Hepatic stellate cell (primary cell): ENCODE measurements around the gene LRP2BP.
A peak's percentile ranks its signal among the peaks of the same experiment; 100 is the strongest.
"Not testable (repeated sequence)": the region's sequence is repeated elsewhere in the genome, so short reads cannot be mapped to it uniquely, and the experiment has no call there.

Source experiments
- DNase-seq: peaks from one replicate; pipeline ENCODE4 v3.0.0; 2011; ENCODE audit warnings: low spot score

The LRP2BP gene

GRCh38 chr4:185395956-185396723 lies 416 bp upstream of the LRP2BP start:
- DNase-seq, result peak; percentile 98

GRCh38 chr4:185394568-185395237 lies 1.0 kb downstream of the LRP2BP start:
- no peak for DNase-seq

- DNase-seq, result no peak
These were observed 3.6 kb downstream of the LRP2BP start for GRCh38 chr4:185392156-185392555.

GRCh38 chr4:185390941-185391340 lies 4.8 kb downstream of the LRP2BP start:
- no peak for DNase-seq

GRCh38 chr4:185387957-185388356 lies 7.8 kb downstream of the LRP2BP start:
- no peak for DNase-seq

- no peak for DNase-seq
These were observed 10.8 kb downstream of the LRP2BP start for GRCh38 chr4:185384930-185385331.

- no peak for DNase-seq
These were observed 11.7 kb downstream of the LRP2BP start for GRCh38 chr4:185384061-185384460.

GRCh38 chr4:185383451-185383850 lies 12.3 kb downstream of the LRP2BP start:
- DNase-seq, result no peak

GRCh38 chr4:185382754-185383153 lies 13.0 kb downstream of the LRP2BP start:
- no peak for DNase-seq

- DNase-seq, result no peak
These were observed 14.2 kb downstream of the LRP2BP start for GRCh38 chr4:185381288-185382196.

- DNase-seq, result no peak
These were observed 15.4 kb downstream of the LRP2BP start for GRCh38 chr4:185380320-185380719.

GRCh38 chr4:185379326-185380295 lies 16.1 kb downstream of the LRP2BP start:
- no peak for DNase-seq

GRCh38 chr4:185378264-185378663 lies 17.5 kb downstream of the LRP2BP start:
- no peak for DNase-seq

GRCh38 chr4:185374573-185374972 lies 21.2 kb downstream of the LRP2BP start:
- DNase-seq, result no peak

GRCh38 chr4:185374027-185374426 lies 21.7 kb downstream of the LRP2BP start:
- no peak for DNase-seq

GRCh38 chr4:185371702-185372101 lies 24.0 kb downstream of the LRP2BP start:
- no peak for DNase-seq

- DNase-seq, result no peak
These were observed 25.3 kb downstream of the LRP2BP start for GRCh38 chr4:185370268-185370949.

- no peak for DNase-seq
These were observed 26.0 kb downstream of the LRP2BP start for GRCh38 chr4:185369731-185370130.

- DNase-seq, result no peak
These were observed 30.8 kb downstream of the LRP2BP start for GRCh38 chr4:185364886-185365285.

- DNase-seq, result no peak
These were observed 32.5 kb downstream of the LRP2BP start for GRCh38 chr4:185363251-185363650.

- DNase-seq, result not testable (repeated sequence)
These were observed 33.2 kb downstream of the LRP2BP start for GRCh38 chr4:185362570-185362969.
